Breast epithelium (tissue), 3 donors: ENCODE data around the gene RNF31.

Source experiments
- CTCF ChIP-seq, 3 donors: fragments of 450-650 bp; IDR thresholded peaks; one replicate each; pipeline ENCODE4 v1.5.1; 2016 to 2017; ENCODE audit warnings: antibody characterized with exemption in 3 of 3, mild to moderate bottlenecking in 3 of 3, moderate library complexity in 3 of 3
- POLR2A ChIP-seq: fragments of 450-650 bp; IDR thresholded peaks from one replicate; pipeline ENCODE4 v1.6.1; 2016; ENCODE audit warnings: antibody characterized with exemption, mild to moderate bottlenecking, moderate library complexity

- no peak for TF ChIP-seq CTCF (IDR thresholded peaks at IDR 0.05)
- no peak for TF ChIP-seq POLR2A
These were observed 37.0 kb downstream of the RNF31 start for GRCh38 chr14:24184104-24184970.
